ENCODE results near the gene KLF1.

DNA sequence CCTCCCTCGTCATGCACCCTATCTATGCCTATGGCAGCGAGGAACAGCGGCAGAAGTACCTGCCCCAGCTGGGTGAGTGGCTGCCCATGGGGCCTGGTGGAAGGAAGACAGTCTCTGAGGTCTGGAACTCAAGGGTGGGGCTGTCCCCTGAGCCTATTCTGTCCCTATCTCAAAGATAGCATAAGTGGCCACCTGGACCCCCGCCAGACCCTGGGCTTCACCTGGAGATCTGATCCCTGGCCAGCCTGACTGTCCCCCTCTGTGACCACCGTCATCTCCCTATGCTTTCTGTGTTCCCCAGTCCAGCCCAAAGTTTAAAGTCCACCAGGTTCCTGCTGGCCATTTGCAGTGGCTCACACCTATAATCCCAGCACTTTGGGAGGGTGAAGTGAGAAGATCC, 6.6 kb upstream of the KLF1 start:
- TF ChIP-seq POLR2AphosphoS5 (IDR thresholded peaks at IDR 0.05; ENCODE audit: low read depth, low read length) (no peak), EZH2 (IDR thresholded peaks at IDR 0.05) (no peak), POLR2A (IDR thresholded peaks at IDR 0.05; ENCODE audit: borderline replicate concordance, extremely low read depth, insufficient read depth, insufficient read length) (no peak), EZH2phosphoT487 (IDR thresholded peaks at IDR 0.05; ENCODE audit: borderline replicate concordance) (no peak), YY1 (IDR thresholded peaks at IDR 0.05; ENCODE audit: extremely low read depth, insufficient replicate concordance, low read depth, low read length) (no peak), CEBPB (IDR thresholded peaks at IDR 0.05; ENCODE audit: low read depth) (no peak)
- TF ChIP-seq, protein P1, sequence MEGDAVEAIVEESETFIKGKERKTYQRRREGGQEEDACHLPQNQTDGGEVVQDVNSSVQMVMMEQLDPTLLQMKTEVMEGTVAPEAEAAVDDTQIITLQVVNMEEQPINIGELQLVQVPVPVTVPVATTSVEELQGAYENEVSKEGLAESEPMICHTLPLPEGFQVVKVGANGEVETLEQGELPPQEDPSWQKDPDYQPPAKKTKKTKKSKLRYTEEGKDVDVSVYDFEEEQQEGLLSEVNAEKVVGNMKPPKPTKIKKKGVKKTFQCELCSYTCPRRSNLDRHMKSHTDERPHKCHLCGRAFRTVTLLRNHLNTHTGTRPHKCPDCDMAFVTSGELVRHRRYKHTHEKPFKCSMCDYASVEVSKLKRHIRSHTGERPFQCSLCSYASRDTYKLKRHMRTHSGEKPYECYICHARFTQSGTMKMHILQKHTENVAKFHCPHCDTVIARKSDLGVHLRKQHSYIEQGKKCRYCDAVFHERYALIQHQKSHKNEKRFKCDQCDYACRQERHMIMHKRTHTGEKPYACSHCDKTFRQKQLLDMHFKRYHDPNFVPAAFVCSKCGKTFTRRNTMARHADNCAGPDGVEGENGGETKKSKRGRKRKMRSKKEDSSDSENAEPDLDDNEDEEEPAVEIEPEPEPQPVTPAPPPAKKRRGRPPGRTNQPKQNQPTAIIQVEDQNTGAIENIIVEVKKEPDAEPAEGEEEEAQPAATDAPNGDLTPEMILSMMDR (IDR thresholded peaks at IDR 0.05 in 2 of 3, conservative IDR thresholded peaks at IDR 0.05 in 1 of 3; ENCODE audit: borderline replicate concordance in 1 of 3, insufficient read depth in 1 of 3, low read depth in 2 of 3, low read length in 2 of 3) = no peak
- TF ChIP-seq, protein P2, sequence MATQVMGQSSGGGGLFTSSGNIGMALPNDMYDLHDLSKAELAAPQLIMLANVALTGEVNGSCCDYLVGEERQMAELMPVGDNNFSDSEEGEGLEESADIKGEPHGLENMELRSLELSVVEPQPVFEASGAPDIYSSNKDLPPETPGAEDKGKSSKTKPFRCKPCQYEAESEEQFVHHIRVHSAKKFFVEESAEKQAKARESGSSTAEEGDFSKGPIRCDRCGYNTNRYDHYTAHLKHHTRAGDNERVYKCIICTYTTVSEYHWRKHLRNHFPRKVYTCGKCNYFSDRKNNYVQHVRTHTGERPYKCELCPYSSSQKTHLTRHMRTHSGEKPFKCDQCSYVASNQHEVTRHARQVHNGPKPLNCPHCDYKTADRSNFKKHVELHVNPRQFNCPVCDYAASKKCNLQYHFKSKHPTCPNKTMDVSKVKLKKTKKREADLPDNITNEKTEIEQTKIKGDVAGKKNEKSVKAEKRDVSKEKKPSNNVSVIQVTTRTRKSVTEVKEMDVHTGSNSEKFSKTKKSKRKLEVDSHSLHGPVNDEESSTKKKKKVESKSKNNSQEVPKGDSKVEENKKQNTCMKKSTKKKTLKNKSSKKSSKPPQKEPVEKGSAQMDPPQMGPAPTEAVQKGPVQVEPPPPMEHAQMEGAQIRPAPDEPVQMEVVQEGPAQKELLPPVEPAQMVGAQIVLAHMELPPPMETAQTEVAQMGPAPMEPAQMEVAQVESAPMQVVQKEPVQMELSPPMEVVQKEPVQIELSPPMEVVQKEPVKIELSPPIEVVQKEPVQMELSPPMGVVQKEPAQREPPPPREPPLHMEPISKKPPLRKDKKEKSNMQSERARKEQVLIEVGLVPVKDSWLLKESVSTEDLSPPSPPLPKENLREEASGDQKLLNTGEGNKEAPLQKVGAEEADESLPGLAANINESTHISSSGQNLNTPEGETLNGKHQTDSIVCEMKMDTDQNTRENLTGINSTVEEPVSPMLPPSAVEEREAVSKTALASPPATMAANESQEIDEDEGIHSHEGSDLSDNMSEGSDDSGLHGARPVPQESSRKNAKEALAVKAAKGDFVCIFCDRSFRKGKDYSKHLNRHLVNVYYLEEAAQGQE (IDR thresholded peaks at IDR 0.05; ENCODE audit: low read depth) = no peak
